ENCODE results near the gene RNF125. TPM values are rescaled to one million over a fixed set of nuclear protein-coding genes. Genes with fewer than 3 reads are reported as not detected.

The RNF125 gene
- total and polyA plus RNA-seq, 10 of the 15 experiments (the other 5 are each of a cell fraction or from before 2014, with no cell fraction given), result 0.79 to 3.9 (median 2.9) TPM

DNA sequence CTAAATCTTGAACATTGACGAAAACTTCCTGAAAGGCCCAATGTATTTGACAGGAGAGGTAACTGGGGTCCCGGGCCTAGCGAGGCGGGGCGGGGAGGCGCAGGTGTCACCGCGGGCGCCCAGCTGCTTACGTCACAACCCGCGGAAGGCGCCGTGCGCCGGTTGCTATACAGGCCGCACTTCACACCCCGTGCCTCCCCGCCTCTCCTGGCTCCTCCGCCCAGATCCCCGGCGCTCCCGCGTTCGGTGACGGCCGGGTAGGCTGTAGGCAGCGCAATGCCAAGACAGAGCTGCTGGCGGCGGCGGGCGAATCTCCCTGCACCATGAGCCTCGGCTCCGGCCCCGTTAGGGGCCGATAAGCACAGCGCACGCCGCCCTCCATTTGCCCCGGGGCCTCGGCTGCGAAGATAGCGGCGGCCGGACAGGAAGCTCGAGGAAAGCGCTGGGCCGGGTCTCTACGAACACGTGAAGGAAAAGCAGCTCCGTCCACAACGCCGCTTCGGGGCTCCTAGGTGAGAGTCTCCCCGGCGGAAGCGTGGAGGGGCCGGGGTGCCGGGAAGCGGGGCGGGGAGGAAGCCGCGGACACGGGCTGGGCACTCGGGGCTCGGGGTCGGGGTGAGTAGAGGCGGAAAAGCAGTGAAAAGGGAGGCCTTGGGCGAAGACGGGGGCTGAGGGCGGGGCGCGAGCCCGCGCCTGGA is 73.2 kb downstream of the RNF125 start, which contains the start of gene RNF138 (continued):
- TF ChIP-seq ZZZ3 (IDR thresholded peaks at IDR 0.05; ENCODE audit: control insufficient read depth, insufficient read length, low read depth) (no peak), HDAC2 (IDR thresholded peaks at IDR 0.05) (no peak), KAT2A (conservative IDR thresholded peaks at IDR 0.05; ENCODE audit: control insufficient read depth, low read depth, low read length) (no peak), YBX1 (IDR thresholded peaks at IDR 0.05) (no peak), POLR2A (IDR thresholded peaks at IDR 0.05; ENCODE audit: low read depth, low read length) (peak; percentile 92), KDM1A (IDR thresholded peaks at IDR 0.05; ENCODE audit: borderline replicate concordance) (no peak), JUNB (IDR thresholded peaks at IDR 0.05) (no peak), ZNF384 (IDR thresholded peaks at IDR 0.05; ENCODE audit: borderline replicate concordance, low read depth, low read length) (no peak), ZNF24 (IDR thresholded peaks at IDR 0.05) (no peak), KLF5 (IDR thresholded peaks at IDR 0.05; ENCODE audit: partially characterized antibody) (no peak), NFYA (IDR thresholded peaks at IDR 0.05; ENCODE audit: borderline replicate concordance, low read depth, low read length) (no peak), ESRRA (IDR thresholded peaks at IDR 0.05; ENCODE audit: low read length) (no peak), TAF1 (IDR thresholded peaks at IDR 0.05; ENCODE audit: borderline replicate concordance, low read depth, low read length) (peak; percentile 48; the same call in 1 of the 2 replicates), ZBED1 (IDR thresholded peaks at IDR 0.05; ENCODE audit: borderline replicate concordance) (no peak), MEF2B (IDR thresholded peaks at IDR 0.05; ENCODE audit: partially characterized antibody, poor library complexity, severe bottlenecking) (no peak), NR2F1 (conservative IDR thresholded peaks at IDR 0.05) (0 out of 2 replicates have a peak, but pooled peaks have one; percentile 43), PML (IDR thresholded peaks at IDR 0.05; ENCODE audit: low read length) (peak; percentile 76; the same call in 1 of the 2 replicates), CREB1 (IDR thresholded peaks at IDR 0.05; ENCODE audit: low read depth) (peak; percentile 96), EGR1 (IDR thresholded peaks at IDR 0.05; ENCODE audit: borderline replicate concordance in 1 of 2, low read depth in 2 of 2, low read length in 2 of 2) (no peak), ZNF217 (IDR thresholded peaks at IDR 0.05) (no peak), WRNIP1 (IDR thresholded peaks at IDR 0.05; ENCODE audit: borderline replicate concordance, low read depth, low read length) (no peak)
- TF ChIP-seq, protein P1, sequence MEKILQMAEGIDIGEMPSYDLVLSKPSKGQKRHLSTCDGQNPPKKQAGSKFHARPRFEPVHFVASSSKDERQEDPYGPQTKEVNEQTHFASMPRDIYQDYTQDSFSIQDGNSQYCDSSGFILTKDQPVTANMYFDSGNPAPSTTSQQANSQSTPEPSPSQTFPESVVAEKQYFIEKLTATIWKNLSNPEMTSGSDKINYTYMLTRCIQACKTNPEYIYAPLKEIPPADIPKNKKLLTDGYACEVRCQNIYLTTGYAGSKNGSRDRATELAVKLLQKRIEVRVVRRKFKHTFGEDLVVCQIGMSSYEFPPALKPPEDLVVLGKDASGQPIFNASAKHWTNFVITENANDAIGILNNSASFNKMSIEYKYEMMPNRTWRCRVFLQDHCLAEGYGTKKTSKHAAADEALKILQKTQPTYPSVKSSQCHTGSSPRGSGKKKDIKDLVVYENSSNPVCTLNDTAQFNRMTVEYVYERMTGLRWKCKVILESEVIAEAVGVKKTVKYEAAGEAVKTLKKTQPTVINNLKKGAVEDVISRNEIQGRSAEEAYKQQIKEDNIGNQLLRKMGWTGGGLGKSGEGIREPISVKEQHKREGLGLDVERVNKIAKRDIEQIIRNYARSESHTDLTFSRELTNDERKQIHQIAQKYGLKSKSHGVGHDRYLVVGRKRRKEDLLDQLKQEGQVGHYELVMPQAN (conservative IDR thresholded peaks at IDR 0.05), result peak; percentile 78
- TF ChIP-seq, protein P2, sequence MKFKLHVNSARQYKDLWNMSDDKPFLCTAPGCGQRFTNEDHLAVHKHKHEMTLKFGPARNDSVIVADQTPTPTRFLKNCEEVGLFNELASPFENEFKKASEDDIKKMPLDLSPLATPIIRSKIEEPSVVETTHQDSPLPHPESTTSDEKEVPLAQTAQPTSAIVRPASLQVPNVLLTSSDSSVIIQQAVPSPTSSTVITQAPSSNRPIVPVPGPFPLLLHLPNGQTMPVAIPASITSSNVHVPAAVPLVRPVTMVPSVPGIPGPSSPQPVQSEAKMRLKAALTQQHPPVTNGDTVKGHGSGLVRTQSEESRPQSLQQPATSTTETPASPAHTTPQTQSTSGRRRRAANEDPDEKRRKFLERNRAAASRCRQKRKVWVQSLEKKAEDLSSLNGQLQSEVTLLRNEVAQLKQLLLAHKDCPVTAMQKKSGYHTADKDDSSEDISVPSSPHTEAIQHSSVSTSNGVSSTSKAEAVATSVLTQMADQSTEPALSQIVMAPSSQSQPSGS (IDR thresholded peaks at IDR 0.05; ENCODE audit: low read length), result no peak
- TF ChIP-seq, protein P3, sequence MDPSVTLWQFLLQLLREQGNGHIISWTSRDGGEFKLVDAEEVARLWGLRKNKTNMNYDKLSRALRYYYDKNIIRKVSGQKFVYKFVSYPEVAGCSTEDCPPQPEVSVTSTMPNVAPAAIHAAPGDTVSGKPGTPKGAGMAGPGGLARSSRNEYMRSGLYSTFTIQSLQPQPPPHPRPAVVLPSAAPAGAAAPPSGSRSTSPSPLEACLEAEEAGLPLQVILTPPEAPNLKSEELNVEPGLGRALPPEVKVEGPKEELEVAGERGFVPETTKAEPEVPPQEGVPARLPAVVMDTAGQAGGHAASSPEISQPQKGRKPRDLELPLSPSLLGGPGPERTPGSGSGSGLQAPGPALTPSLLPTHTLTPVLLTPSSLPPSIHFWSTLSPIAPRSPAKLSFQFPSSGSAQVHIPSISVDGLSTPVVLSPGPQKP (IDR thresholded peaks at IDR 0.05; ENCODE audit: low read depth, low read length), result no peak; the same call in 1 of the 2 replicates
- TF ChIP-seq, protein P4, sequence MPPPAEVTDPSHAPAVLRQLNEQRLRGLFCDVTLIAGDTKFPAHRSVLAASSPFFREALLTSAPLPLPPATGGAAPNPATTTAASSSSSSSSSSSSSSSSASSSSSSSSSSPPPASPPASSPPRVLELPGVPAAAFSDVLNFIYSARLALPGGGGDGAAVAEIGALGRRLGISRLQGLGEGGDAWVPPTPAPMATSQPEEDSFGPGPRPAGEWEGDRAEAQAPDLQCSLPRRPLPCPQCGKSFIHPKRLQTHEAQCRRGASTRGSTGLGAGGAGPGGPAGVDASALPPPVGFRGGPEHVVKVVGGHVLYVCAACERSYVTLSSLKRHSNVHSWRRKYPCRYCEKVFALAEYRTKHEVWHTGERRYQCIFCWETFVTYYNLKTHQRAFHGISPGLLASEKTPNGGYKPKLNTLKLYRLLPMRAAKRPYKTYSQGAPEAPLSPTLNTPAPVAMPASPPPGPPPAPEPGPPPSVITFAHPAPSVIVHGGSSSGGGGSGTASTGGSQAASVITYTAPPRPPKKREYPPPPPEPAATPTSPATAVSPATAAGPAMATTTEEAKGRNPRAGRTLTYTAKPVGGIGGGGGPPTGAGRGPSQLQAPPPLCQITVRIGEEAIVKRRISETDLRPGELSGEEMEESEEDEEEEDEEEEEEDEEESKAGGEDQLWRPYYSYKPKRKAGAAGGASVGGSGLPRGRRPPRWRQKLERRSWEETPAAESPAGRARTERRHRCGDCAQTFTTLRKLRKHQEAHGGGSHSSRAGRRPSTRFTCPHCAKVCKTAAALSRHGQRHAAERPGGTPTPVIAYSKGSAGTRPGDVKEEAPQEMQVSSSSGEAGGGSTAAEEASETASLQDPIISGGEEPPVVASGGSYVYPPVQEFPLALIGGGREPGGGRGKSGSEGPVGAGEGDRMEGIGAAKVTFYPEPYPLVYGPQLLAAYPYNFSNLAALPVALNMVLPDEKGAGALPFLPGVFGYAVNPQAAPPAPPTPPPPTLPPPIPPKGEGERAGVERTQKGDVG (CRISPR knock-in tag; IDR thresholded peaks at IDR 0.05), result no peak

All from GM12878 (cell line).